HepG2 (cell line): ENCODE data around the gene SPRED2. TPM values are rescaled to one million over a fixed set of nuclear protein-coding genes. Genes with fewer than 3 reads are reported as not detected.

ENCODE experiments used
- CBX1 ChIP-seq: IDR thresholded peaks from one replicate; pipeline ENCODE4 v1.6.1; 2016; ENCODE audit warnings: antibody characterized with exemption, low read depth
- DBP ChIP-seq: sonication (generic); formaldehyde crosslinking; IDR thresholded peaks from 2 replicates; pipeline ENCODE4 v1.4.0; 2020; ENCODE audit warnings: missing genetic modification reagents; ENCODE audit errors: not compliant biosample characterization
- ETS1 ChIP-seq: sonication (generic); formaldehyde crosslinking; IDR thresholded peaks from 2 replicates; pipeline ENCODE4 v1.4.0; 2020; ENCODE audit warnings: missing genetic modification reagents
- FOXJ3 ChIP-seq: sonication (generic); formaldehyde crosslinking; IDR thresholded peaks from 2 replicates; pipeline ENCODE4 v1.4.0; 2020; ENCODE audit warnings: missing genetic modification reagents, mild to moderate bottlenecking, borderline replicate concordance
- KLF16 ChIP-seq, 2 experiments: sonication (generic) in 1 of 2; formaldehyde crosslinking in 1 of 2; IDR thresholded peaks; 2 replicates each; pipeline versions ENCODE4 v1.6.1 to v1.8.0; 2016 to 2023; ENCODE audit warnings: missing genetic modification reagents in 2 of 2, missing compliant biosample characterization in 1 of 2
- MTA1 ChIP-seq: sonication (generic); formaldehyde crosslinking; IDR thresholded peaks from 2 replicates; pipeline ENCODE4 v1.4.0; 2020; ENCODE audit warnings: missing genetic modification reagents, mild to moderate bottlenecking, borderline replicate concordance
- MYC ChIP-seq: sonication (generic); formaldehyde crosslinking; IDR thresholded peaks from 2 replicates; pipeline ENCODE4 v1.9.0; 2021; ENCODE audit warnings: missing genetic modification reagents, borderline replicate concordance
- PITX1 ChIP-seq: sonication (generic); formaldehyde crosslinking; IDR thresholded peaks from 2 replicates; pipeline ENCODE4 v1.5.1; 2020; ENCODE audit warnings: mild to moderate bottlenecking, missing genetic modification reagents
- RBAK ChIP-seq: sonication (generic); formaldehyde crosslinking; IDR thresholded peaks from 2 replicates; pipeline ENCODE4 v1.5.1; 2020; ENCODE audit warnings: mild to moderate bottlenecking, missing genetic modification reagents
- RCOR2 ChIP-seq: IDR thresholded peaks from 2 replicates; pipeline ENCODE4 v1.6.1; 2016; ENCODE audit warnings: missing biosample characterization, missing genetic modification reagents
- RFX5 ChIP-seq: IDR thresholded peaks from 2 replicates; pipeline ENCODE4 v1.6.1; 2011; ENCODE audit warnings: low read depth, low read length, improper control_type of control experiment
- SALL1 ChIP-seq: sonication (generic); formaldehyde crosslinking; IDR thresholded peaks from 2 replicates; pipeline ENCODE4 v1.8.0; 2022; ENCODE audit warnings: mild to moderate bottlenecking, missing genetic modification reagents
- TARDBP ChIP-seq: sonication (generic); formaldehyde crosslinking; IDR thresholded peaks from 2 replicates; pipeline ENCODE4 v1.8.0; 2022; ENCODE audit warnings: mild to moderate bottlenecking, missing genetic modification reagents
- THAP9 ChIP-seq: sonication (generic); formaldehyde crosslinking; IDR thresholded peaks from 2 replicates; pipeline ENCODE4; 2020; ENCODE audit warnings: missing genetic modification reagents, mild to moderate bottlenecking, borderline replicate concordance
- WIZ ChIP-seq: sonication (generic); formaldehyde crosslinking; IDR thresholded peaks from 2 replicates; pipeline ENCODE4 v1.5.1; 2020; ENCODE audit warnings: mild to moderate bottlenecking, missing genetic modification reagents
- ZNF3 ChIP-seq: IDR thresholded peaks from 2 replicates; pipeline ENCODE4 v1.7.0; 2017; ENCODE audit warnings: inconsistent platforms
- ZNF343 ChIP-seq: sonication (generic); formaldehyde crosslinking; IDR thresholded peaks from 2 replicates; pipeline ENCODE4 v1.4.0; 2020; ENCODE audit warnings: mild to moderate bottlenecking, missing genetic modification reagents
- ZNF75D ChIP-seq: sonication (generic); formaldehyde crosslinking; IDR thresholded peaks from 2 replicates; pipeline ENCODE4 v1.8.1; 2023; ENCODE audit warnings: missing genetic modification reagents, mild to moderate bottlenecking, borderline replicate concordance
- ZNF761 ChIP-seq: sonication (generic); formaldehyde crosslinking; conservative IDR thresholded peaks from 2 replicates; pipeline ENCODE4 v1.4.0; 2020; ENCODE audit warnings: mild to moderate bottlenecking, missing genetic modification reagents
- ZNF790 ChIP-seq: sonication (generic); formaldehyde crosslinking; IDR thresholded peaks from 2 replicates; pipeline ENCODE4 v1.8.0; 2022; ENCODE audit warnings: missing genetic modification reagents, mild to moderate bottlenecking, borderline replicate concordance
- polyA plus RNA-seq, 8 experiments: library from polyadenylated mRNA; depleted of rRNA in 3 of 8; stranded (reverse) in 7 of 8; unstranded in 1 of 8; fragments of >200 nt; fragmentation: Illumina TruSeq in 4 of 8; extraction: Trizol in 4 of 8; gene quantifications; 2 replicates each; pipeline versions ENCODE4 v1.2.1 to v1.2.3, GENCODE V29; 2011 to 2016; ENCODE audit warnings: low read depth in 4 of 8, missing spikeins in 1 of 8, mixed read lengths in 1 of 8; ENCODE audit not compliant: insufficient read depth in 1 of 8
- total RNA-seq, 5 experiments: library from RNA; depleted of rRNA; stranded (reverse); fragments of >200 nt; fragmentation: Illumina TruSeq; extraction: Trizol; gene quantifications; 2 replicates each; pipeline ENCODE4 v1.2.3, GENCODE V29; 2016; ENCODE audit warnings: low read depth in 1 of 5
- TF ChIP-seq, protein P1 (sequence below): sonication (generic); formaldehyde crosslinking; IDR thresholded peaks from 2 replicates; pipeline ENCODE4 v1.4.0; 2020; ENCODE audit warnings: missing genetic modification reagents

The SPRED2 gene
- total and polyA plus RNA-seq, 2 of the 13 experiments (the other 11 are each of a cell fraction or from before 2014, with no cell fraction given), result 13.0 to 37.0 TPM

GRCh38 chr2:65436169-65436823, 3.9 kb upstream of the SPRED2 start (continued):
- no peak for TF ChIP-seq ZNF3 (CRISPR knock-in tag)
- TF ChIP-seq RBAK (CRISPR knock-in tag), result no peak
- TF ChIP-seq KLF16 (CRISPR knock-in tag; IDR thresholded peaks at IDR 0.05), result peak in 1 of 2 experiments; percentile 71; a peak in 2 of 4 replicates
- peak; percentile 54 for TF ChIP-seq DBP (CRISPR knock-in tag)
- TF ChIP-seq ZNF75D, result no peak
- TF ChIP-seq FOXJ3 (CRISPR knock-in tag), result no peak; the same call in 1 of the 2 replicates
- peak; percentile 70; the same call in 1 of the 2 replicates for TF ChIP-seq THAP9 (CRISPR knock-in tag)
- no peak; the same call in 1 of the 2 replicates for TF ChIP-seq RCOR2 (CRISPR knock-in tag)
- no peak for TF ChIP-seq CBX1
- TF ChIP-seq, protein P1, sequence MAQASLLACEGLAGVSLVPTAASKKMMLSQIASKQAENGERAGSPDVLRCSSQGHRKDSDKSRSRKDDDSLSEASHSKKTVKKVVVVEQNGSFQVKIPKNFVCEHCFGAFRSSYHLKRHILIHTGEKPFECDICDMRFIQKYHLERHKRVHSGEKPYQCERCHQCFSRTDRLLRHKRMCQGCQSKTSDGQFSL (CRISPR knock-in tag), result peak; percentile 57
- TF ChIP-seq WIZ (CRISPR knock-in tag), result no peak
- no peak; the same call in 1 of the 2 replicates for TF ChIP-seq ETS1 (CRISPR knock-in tag)
- peak; percentile 42; the same call in 1 of the 2 replicates for TF ChIP-seq ZNF343 (CRISPR knock-in tag)
- TF ChIP-seq ZNF790, result peak; percentile 87; the same call in 1 of the 2 replicates
- peak; percentile 69; the same call in 1 of the 2 replicates for TF ChIP-seq MYC (CRISPR knock-in tag)
- TF ChIP-seq TARDBP (CRISPR knock-in tag), result peak; percentile 90
- TF ChIP-seq ZNF761, result 0 out of 2 replicates have a peak, but pooled peaks have one; percentile 60
- TF ChIP-seq RFX5, result 0 out of 2 replicates have a peak, but pooled peaks have one; percentile 38
- TF ChIP-seq MTA1 (CRISPR knock-in tag), result 0 out of 2 replicates have a peak, but pooled peaks have one; percentile 18
- TF ChIP-seq PITX1 (CRISPR knock-in tag), result peak; percentile 89
- peak; percentile 71 for TF ChIP-seq SALL1 (CRISPR knock-in tag)
